HepG2 (cell line): ENCODE measurements around the gene PTPN20.

ENCODE experiments used
- ATAD3A ChIP-seq: sonication (generic); formaldehyde crosslinking; IDR thresholded peaks from 2 replicates; pipeline ENCODE4 v1.4.0; 2020; ENCODE audit warnings: missing genetic modification reagents
- CREB1 ChIP-seq, 2 experiments: fragments of 450-650 bp in 1 of 2; IDR thresholded peaks; 2 replicates each; pipeline ENCODE4 v1.6.1; 2016 to 2017; ENCODE audit warnings: control low read depth in 1 of 2, mild to moderate bottlenecking in 1 of 2, missing compliant biosample characterization in 1 of 2, missing genetic modification characterization in 1 of 2
- CTCF ChIP-seq: sonication (generic); formaldehyde crosslinking; IDR thresholded peaks from 2 replicates; pipeline ENCODE4 v1.5.0; 2020; ENCODE audit warnings: mild to moderate bottlenecking, missing genetic modification reagents, moderate library complexity
- GABPA ChIP-seq, 2 experiments: IDR thresholded peaks; 2 replicates each; pipeline ENCODE4 v1.6.1; 2011 to 2016; ENCODE audit warnings: low read depth in 2 of 2, low read length in 1 of 2, missing biosample characterization in 1 of 2, missing genetic modification characterization in 1 of 2
- HES4 ChIP-seq: sonication (generic); formaldehyde crosslinking; IDR thresholded peaks from 2 replicates; pipeline ENCODE4 v1.9.0; 2021; ENCODE audit warnings: mild to moderate bottlenecking, missing genetic modification reagents, borderline replicate concordance
- NPAS2 ChIP-seq: sonication (generic); formaldehyde crosslinking; IDR thresholded peaks from 2 replicates; pipeline ENCODE4 v1.8.0; 2022; ENCODE audit warnings: mild to moderate bottlenecking, missing genetic modification reagents, borderline replicate concordance
- POLR2A ChIP-seq, 2 experiments: IDR thresholded peaks; 2 replicates each; pipeline ENCODE4 v1.6.1; 2011; ENCODE audit warnings: low read depth in 2 of 2, low read length in 2 of 2, mild to moderate bottlenecking in 1 of 2, moderate library complexity in 1 of 2; ENCODE audit not compliant: insufficient read depth in 1 of 2
- RELA ChIP-seq: sonication (generic); formaldehyde crosslinking; IDR thresholded peaks from 2 replicates; pipeline ENCODE4 v1.4.0; 2020; ENCODE audit warnings: missing genetic modification reagents
- SIN3A ChIP-seq: IDR thresholded peaks from 2 replicates; pipeline ENCODE4 v1.6.1; 2011; ENCODE audit warnings: low read depth, mild to moderate bottlenecking, control low read depth, low read length, borderline replicate concordance
- SP2 ChIP-seq: sonication (generic); formaldehyde crosslinking; IDR thresholded peaks from 2 replicates; pipeline ENCODE4 v1.5.1; 2020; ENCODE audit warnings: mild to moderate bottlenecking, missing genetic modification reagents
- TCF7 ChIP-seq: sonication (generic); IDR thresholded peaks from 2 replicates; pipeline ENCODE4 v1.6.1; 2016; ENCODE audit warnings: antibody characterized with exemption, low read depth
- ZKSCAN5 ChIP-seq: sonication (generic); formaldehyde crosslinking; IDR thresholded peaks from 2 replicates; pipeline ENCODE4 v1.5.1; 2020; ENCODE audit warnings: mild to moderate bottlenecking, missing genetic modification reagents
- ZNF550 ChIP-seq: sonication (generic); formaldehyde crosslinking; IDR thresholded peaks from 2 replicates; pipeline ENCODE4 v1.4.0; 2020; ENCODE audit warnings: mild to moderate bottlenecking, missing genetic modification reagents, borderline replicate concordance

DNA sequence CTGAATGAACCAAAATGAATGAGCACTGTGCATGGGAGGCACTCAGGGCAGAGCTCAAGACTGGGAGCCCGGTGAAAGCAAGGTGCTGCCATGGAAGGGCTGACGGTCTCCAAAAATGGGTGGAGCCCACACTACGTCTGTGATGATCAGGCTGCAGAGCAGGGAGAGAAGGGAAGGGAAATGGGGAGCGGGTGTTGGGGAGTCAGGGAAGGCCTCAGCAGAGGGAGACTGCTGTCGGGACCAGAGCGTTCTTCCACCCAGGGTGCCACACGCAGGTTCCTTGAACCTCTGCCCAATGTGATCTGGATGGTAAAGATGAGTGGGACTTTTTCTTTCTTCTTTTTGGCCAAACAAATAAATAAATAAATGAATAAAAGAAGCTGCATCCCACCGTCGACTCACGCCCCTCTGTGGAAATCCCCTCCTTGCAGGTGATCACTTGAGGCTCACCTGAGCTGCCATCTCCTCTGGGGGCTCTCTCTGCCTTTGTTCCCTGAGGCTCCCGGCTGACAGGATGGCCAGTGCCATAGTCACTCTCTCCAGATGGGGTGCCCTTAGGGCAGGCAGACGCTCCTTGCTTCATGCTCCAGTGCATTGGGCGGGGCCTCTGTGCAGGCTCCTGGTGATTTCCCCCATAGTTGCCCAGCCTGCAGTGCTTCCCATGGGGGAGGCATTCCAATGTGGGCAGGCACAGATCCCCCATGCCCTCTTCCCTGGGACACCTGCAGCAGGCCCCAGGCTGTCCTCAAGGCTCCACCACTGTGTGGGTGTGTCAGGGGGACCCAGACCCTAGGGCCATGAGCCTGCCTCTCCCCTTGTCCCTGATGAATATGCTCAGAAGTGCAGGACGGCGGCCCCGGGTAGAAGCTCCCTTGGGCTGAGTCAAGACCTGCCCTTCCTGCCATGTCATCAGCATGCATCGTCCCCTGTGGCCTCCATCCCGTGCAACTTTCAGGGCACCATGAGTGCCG is 131.8 kb downstream of the PTPN20 start:
- TF ChIP-seq CTCF (CRISPR knock-in tag): no peak
- TF ChIP-seq RELA: no peak
- no peak for TF ChIP-seq TCF7
- no peak for TF ChIP-seq HES4
- no peak for TF ChIP-seq NPAS2 (CRISPR knock-in tag)
- no peak for TF ChIP-seq GABPA (IDR thresholded peaks at IDR 0.05; ENCODE audit: low read depth, low read length)
- TF ChIP-seq GABPA (CRISPR knock-in tag; IDR thresholded peaks at IDR 0.05; ENCODE audit: low read depth): no peak
- no peak for TF ChIP-seq ATAD3A (CRISPR knock-in tag)
- no peak for TF ChIP-seq POLR2A (IDR thresholded peaks at IDR 0.05; ENCODE audit: insufficient read depth in 1 of 2, low read depth in 2 of 2, low read length in 2 of 2)
- TF ChIP-seq CREB1 (IDR thresholded peaks at IDR 0.05): no peak
- TF ChIP-seq CREB1 (CRISPR knock-in tag; IDR thresholded peaks at IDR 0.05): no peak
- TF ChIP-seq ZKSCAN5: no peak
- TF ChIP-seq ZNF550 (CRISPR knock-in tag): no peak
- no peak for TF ChIP-seq SIN3A
- TF ChIP-seq SP2: no peak
